HG03520 (cell line): ENCODE data around the gene STK38.

Experiments
- ATAC-seq: cut with Tn5 transposase; IDR thresholded peaks from one replicate; pipeline ENCODE4 v1.9.1; 2021; ENCODE audit warnings: mild to moderate bottlenecking, moderate library complexity; ENCODE audit not compliant: unreplicated experiment

STK38 gene

DNA sequence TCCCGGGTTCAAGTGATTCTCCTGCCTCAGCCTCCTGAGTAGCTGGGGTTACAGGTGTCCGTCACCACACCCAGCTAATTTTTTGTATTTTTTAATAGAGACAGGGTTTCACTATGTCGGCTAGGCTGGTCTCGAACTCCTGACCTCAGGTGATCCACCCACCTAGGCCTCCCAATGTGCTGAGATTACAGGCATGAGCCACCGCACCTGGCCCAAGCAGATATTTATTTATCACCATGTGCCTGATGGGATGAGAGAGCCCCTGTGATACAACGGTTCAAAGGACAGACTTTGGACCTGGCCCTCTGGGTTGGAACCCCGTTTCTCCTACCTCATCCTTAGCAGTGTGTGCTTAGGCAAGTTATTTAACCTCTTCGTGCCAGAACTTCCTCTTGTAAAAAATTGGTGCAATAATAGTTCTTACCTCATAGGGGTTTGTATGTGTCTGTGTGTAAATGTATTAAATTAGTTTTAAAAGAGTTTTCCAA lies 19.2 kb upstream of the STK38 start:
- ATAC-seq: no peak

DNA sequence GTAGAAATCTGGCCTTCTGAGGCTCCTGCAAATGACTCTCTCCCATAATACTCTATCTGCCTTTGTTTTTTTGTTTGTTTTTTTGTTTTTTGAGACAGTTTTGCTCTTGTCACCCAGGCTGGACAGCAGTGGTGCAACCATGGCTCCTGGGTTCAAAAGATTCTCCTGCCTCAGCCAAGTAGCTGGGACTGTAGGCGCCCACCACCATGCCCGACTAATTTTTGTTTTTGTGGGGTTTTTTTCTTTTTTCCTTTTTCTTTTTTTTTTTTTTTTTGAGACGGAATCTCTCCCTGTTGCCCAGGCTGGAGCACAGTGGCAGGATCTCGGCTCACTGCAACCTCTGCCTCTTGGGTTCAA lies 16.6 kb upstream of the STK38 start:
- ATAC-seq: no peak

DNA sequence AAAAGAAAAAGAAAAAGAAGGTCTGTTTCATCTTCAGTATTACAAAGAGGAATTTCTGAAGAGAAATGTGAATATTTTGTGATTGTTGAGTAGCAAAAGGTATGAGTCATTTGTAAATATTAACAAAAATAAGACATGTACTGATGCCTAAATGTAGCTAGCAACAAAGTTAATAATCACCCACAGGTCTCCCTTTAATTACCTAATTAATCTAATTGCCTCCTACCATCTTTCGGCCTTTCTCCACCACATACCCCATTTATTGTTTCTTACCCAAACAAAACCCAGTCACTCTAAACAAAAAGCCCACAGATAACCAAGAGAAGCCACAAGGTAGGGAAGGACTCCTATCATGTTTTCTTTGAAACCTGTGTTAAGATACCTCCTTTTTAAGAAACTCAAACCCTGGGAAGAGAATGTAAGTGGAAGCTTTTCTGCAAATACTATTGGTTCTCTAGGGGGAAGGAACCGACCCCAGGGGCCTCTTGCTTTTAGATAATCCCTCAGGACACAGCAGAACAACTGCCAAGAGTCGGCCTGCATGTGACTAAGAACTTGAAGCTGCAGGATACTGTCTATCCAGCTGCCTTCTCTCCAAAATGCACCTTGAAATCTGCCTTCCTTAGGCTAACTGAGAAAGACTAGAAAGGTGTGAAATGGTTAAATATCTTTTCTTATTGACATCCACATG lies 16.1 kb upstream of the STK38 start:
- no peak for ATAC-seq

DNA sequence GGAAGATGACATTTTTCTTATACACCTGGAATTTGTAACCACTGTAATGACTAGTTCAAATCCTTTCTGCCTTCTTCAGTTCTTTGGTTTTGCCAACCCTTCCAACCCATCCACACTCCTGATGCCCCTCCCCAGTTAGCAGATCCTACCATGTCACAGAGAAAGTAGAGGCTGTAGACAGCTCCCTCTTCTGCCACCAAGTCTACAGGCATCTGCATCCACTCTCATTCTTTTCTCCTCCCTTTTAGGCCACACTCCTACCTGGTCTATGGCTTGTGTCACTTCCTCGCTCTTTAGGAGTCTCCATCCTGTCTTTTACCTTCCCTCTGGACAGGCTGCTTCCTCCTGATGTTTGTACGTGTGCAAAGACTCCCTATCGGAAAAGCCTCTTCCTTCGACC lies 13.5 kb upstream of the STK38 start:
- ATAC-seq: no peak

DNA sequence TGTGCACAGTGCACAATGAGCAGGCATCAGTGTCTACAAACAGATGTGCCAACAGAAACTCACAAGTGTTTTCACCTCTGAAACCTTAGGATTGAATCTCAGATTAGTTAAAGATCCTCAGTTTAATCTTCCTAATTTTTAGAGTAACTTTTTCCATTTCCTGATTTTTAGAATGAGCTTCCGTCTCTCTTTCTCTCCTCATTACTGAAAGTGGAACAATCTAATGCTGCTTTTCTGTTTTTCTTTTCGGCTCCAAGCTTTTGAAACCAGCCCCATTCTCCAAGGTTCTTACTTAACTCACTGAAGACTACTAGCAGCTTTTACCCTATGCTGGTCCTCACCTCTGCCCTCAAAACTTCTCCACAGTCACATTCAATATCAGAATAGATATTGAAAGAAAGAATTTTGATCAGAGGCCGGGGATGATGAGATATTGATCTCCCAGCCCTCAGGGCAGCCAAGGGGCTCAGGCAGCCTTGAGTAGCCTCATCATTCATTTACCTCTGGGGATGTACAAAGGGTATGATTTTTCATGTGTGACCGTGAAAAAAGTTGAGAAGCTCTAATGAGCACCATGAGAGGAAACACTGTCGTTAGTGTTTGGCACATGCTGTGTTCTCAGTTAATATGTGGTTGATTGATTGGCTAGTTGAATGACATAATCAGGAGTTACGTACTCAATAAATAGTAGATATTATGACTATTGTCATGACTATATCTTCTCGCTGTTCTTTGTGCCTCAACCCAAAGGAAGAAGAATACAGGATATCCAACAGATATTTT lies 11.9 kb upstream of the STK38 start:
- no peak for ATAC-seq

DNA sequence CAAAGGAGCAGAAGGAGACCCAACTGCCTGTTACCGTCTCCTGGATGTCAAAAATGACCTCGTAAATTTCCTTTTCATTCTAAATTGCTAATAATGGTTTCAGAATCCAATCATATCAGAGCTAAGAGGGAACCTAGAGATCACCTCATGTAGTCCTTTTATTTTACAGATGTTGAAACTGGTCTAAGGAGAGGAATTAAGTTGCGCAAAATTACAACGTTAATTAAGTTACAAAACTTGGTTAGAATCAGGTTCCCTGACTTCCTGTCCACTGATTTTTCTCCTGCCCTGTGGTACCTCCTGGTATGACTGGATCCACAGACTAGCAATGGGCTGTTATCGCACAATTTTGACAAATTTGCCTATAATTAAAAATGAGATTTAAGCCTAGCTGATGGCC lies 9.0 kb upstream of the STK38 start:
- no peak for ATAC-seq

DNA sequence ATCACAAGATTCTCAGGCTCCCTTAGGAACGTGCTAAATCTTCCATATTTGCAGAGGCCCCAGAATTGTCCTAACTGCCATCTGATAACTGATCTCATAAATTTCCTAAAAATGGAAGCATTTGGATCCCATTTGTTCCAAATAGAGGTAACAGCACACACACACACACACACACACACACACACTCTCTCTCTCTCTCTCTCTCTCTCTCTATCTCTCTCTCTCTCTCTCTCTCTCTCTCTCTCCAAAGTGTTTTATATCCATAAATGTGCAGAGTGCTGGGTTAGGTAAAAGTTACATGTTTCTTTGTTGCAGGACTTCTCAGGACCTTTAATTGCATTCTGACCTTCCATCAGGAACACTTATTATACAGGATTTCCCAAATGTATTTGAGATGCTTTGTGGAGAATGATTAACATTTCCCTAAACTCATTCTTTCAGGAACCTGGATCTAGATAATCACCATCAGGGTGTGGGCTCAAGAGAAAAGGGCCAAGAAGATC lies 8.5 kb upstream of the STK38 start:
- no peak for ATAC-seq

DNA sequence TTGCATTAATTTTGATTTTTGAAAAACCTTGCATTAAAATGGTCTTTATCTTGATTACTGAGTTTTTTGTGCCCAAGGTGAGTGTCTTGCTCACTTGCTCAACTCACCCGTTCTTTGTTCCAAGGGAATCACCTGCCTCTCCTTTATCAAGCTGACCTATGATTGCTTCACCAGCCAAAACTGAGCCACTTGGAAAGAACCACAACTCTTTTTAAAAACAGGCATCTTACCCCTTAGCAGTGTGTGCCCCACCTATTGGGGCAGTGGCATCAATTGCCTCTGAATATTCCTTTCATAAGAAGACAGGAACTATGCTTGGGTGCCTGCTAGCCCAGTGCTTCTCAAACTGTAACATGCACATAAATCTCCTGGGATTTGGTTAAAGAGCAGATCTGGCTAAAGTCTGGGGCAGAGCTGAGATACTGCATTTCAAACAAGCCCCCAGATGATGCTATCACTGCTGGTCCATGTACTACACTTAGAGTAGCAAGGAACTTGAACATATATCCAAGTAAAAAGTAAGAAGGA lies 3.3 kb upstream of the STK38 start:
- ATAC-seq: no peak

DNA sequence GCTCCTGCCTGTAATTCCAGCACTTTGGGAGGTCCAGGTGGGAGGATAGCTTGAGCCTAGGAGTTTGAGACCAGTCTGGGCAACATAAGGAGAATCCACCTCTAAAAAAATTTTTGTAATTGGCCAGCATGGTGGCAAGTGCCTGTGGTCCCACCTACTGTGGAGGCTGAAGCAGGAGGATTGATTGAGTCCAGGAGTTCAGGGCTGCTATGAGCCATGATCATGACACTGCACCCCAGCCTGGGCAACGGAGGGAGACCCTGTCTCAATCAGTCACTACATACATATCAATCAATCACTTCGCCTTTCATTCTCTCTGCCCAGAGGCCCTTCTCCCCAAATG lies 1.1 kb upstream of the STK38 start:
- no peak for ATAC-seq

DNA sequence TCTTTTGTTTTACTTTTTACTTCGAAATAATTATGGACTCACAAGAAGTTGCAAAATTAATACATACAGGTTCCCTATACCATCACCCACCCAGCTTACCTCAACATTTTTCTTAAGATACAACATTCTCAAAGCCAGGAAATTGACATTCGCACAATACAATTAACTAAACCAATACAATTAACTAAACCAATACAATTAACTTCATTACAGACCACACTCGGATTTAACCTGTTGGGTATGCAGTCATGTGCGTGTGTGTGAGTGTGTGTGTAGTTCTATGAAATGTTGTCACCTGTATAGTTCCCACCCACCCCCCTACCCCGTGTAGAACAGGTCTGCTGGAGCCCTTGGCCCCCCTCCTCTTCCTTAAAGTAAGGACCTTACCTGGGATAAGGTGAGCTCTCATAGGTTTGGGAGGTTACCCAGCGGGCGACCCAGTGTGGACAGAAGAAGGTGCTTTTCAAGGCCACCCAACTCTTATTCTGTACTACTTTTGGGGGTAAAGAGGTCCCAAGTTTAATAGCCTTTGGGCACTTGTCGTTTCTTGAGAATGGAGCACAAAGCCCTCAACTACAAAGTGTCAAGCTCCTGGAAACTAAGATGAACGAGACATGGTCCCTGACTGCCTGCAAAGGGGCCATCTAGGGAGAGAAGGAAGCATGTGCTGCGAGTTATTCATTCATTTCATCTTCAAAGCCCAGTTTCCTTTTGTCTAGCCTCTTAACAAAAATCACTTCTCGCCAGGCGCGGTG lies 544 bp upstream of the STK38 start:
- no peak for ATAC-seq

DNA sequence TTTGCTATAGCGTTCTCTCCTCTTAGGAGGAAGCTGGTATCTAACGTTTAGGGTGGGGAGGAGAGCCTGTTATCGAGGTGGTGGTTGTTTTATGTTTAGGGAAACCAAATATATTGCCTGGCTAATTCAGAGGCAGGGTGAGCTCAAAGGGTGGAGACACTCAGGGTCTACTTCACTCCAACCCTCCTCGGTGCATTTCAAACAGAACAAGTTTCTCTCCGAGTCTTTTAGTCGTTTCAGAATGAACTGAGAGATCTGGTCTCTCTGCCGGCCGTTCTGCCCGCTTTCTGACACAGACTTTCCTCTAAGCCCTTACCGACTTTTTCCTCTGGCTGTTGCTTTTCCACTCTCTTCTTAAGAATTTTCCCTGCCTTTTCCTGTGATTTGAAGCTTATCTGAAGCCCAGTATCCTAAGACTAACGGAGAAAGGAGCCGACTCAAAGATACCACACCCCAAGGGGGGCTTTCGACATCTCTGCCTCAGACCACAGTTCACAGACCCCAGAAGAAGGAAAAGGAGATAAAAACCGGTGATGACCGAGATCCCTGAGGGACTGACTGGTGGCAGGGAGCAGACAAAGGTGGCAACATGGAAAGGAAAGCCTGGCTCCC lies 865 bp downstream of the STK38 start:
- no peak for ATAC-seq

DNA sequence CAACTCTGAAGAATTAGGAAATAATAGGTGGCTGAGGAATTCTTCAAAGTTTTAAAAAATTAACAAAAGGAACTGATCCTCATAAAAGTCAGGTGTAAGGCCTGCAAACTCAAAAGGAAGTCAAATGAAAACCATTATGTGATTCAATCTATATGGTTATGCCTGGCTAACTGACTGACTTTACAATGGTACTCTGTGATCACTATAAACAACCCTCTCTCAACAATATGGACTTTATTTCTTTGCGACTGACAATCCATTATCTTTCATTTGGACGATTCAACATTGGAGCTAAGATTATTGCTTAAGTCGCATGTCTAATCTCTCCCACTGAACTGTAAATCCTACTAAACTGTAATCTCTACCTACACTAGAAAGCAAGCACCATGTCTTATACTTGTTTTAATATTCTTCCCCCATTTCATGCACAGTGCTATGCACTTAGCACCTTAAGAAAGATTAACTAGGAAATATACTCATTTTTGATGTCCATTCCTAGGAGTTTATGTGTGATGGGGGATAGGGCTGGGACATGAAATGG lies 1.4 kb downstream of the STK38 start:
- no peak for ATAC-seq

DNA sequence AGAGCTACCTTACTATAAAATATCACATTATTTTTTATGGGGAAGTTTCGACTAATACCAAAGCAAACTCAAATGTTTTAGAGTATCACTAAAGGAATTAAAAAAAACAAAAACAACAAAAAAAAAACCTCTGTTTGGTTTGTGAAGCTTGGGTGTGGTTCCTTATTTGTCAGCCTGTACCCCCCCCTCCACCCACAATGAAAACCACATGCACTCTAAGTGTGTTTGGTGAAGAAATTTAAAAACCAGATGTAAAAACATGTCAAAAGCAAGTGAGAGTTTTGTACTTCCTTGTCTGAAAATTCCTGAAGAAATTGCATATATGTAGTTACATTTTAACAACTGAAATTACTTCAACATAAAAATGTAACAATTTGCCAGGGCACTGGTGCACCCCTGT lies 3.1 kb downstream of the STK38 start:
- no peak for ATAC-seq

DNA sequence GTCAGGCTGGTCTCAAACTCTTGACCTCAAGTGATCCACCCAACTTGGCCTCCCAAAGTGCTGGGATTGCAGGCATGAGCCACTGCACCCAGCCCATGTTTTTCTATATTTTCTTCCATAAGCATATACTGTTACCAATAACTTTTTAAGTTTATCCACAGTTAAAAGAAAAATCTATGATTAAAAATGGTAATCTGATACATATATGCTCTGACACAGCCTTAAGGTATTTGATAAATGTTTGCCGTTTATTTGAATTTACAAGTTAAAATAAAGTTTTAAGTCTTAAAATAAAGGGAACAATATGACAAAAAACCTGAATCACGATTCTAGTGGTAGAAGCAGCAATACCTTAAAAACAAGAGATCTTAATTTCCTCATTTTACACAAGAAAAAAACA lies 5.2 kb downstream of the STK38 start:
- no peak for ATAC-seq

DNA sequence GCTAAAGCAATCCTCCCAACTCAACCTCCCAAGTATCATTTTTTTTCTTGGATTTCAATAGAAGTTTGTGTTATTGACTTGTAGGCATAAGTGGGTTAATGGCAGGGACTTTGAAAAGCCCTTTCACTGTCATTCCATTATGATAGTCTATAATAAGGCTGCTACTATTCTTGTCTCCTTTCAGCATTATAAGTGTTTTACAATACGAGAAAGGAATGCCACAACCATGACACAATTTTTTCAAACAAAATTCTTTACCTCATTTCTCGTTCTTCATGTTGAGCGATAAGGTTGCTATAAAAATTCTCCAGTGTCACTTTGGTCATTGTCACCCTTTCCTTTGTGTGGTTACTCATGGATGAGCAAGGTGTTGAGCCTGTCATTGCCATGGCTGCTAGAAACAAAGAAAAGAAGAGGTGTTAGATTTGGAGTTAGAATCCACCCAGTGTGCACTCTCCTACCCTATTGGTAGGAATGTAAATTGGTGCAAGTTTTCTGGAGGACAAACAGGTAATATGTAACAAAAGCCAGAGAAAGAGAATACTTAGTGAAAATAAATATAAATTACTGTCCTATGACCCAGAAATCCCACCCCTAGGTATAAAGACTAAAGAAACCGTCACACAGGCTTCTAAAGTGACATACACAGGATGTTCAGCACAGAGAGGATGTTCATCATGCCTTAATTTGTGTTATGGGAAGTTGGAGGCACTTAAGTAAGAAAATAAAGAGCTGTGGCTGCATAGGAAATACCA lies 7.3 kb downstream of the STK38 start:
- ATAC-seq: no peak

DNA sequence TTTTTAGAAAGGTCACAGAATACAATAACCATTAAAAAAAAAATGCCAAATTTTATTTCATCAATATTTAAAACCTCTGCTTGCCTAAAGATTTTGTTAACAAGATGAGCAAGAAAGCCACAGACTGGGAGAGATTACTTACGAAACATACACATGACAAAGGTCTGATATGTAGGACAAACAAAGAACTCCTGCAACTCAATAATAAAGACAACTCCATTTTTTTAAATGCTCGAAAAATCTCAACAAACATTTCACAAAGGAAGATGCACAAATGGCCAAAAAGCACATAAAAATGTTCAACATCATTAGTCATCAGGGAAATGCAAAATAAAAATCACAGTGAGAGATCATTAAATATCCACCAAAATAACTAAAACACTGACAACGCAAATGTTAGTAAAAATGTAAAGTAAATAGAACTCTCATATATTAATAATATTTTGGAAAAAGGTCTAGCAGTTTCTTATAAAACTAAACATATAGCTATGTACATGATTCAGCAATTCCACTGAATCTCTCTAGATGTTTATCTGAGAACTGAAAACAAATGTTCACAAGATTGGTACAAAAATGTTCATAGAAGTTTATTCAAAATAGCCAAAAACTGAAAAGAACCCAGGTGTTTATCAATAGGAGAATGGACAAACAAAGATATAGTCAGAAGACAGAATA lies 10.3 kb downstream of the STK38 start:
- no peak for ATAC-seq

DNA sequence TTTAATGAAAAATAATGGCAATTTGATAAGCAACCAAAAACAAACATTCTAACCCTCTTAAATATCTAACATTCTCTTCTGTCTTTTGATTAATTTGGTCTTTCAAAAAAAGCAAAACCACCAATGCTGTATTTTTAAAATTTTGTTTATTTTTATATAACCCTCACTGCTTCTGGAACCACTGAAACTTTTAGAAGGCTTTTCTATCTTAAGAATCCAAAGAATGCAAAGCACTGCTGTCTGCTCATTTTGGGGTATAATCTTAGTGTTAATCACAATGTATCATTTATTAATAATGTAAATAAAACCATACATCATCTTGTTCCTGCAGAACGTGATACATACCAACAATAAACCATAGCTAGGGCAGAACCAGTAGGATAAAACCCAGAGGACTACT lies 14.0 kb downstream of the STK38 start:
- no peak for ATAC-seq

DNA sequence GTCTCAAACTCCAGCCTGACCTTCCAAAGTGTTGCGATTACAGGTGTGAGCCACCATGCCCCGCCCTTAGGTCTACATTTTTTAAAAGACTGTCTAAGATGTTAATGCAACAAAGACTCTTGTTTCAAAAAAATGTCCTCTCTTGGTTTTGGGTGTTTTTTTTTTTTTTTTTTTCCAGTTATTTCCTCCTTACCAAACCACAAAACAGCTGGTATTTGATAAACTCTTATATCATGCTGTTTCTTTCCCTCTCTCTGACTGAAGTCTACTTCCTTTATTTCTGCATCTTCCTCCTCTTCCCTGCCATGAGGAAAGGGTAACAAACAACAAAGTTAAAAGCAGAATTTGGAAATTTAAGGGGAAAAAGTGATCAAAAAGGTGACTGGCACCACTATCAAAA lies 21.2 kb downstream of the STK38 start:
- ATAC-seq: no peak

DNA sequence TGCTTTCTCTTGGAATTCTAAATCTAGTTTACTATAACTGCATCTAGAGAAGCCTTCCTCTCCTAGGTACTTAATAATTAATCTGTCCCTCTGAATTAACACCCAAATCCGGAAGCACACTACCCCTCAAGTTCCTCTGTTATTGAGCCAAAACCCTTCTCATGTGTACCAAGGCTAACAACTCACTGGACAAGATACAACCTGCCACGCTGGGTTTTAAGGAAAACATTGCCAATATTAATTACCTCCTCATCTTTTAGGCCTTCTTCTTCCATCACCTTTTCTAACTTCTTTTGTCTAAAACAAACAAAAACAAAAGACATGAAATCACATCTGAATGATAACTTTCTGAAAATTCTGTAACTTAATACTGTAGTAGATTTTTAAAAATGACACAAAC lies 21.9 kb downstream of the STK38 start:
- ATAC-seq: no peak

DNA sequence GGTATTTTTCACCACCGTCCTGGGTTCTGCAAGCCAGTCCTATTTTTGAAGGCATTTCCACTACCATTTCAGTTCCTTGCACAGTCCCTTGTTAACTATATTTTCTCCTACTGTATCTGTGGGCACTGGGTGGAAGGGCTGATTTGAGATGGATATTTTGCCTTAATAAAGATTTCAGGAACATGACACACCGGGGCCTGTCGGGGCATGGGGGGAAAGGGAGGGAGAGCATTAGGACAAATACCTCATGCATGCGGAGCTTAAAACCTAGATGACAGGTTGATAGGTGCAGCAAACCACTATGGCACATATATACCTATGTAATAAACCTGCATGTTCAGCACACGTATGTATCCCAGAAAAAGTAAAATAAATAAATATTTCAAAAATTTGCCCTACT lies 22.4 kb downstream of the STK38 start:
- ATAC-seq: no peak
